OCI-LY1 (cell line): ENCODE results near the gene ARMC7.

ENCODE experiments used
- H2AFZ ChIP-seq: fragments of 200-600 bp; sonication (generic), shearing (Covaris generic); 2 replicates; pipeline ENCODE4 v1.6.0; 2014; ENCODE audit warnings: antibody characterized with exemption, mild to moderate bottlenecking, low read length
- H3F3A ChIP-seq: fragments of 200-600 bp; sonication (generic), shearing (Covaris generic); 2 replicates; pipeline ENCODE4 v1.6.0; 2014; ENCODE audit warnings: mild to moderate bottlenecking, antibody characterized with exemption, low read length, moderate library complexity; ENCODE audit not compliant: insufficient read depth
- H3K27ac ChIP-seq: fragments of 200-600 bp; sonication (generic); 2 replicates; pipeline ENCODE4 v1.5.1; 2014; ENCODE audit warnings: low read length, mixed run types, mild to moderate bottlenecking, low read depth; ENCODE audit not compliant: poor library complexity, severe bottlenecking
- H3K27me3 ChIP-seq: fragments of 200-600 bp; sonication (generic); 2 replicates; pipeline ENCODE4 v1.6.0; 2014; ENCODE audit warnings: antibody characterized with exemption, mild to moderate bottlenecking, low read length, moderate library complexity; ENCODE audit not compliant: insufficient read depth
- H3K36me3 ChIP-seq: fragments of 200-600 bp; sonication (generic); 2 replicates; pipeline ENCODE4 v1.6.1; 2014; ENCODE audit warnings: mild to moderate bottlenecking, antibody characterized with exemption, low read length, moderate library complexity, mixed read lengths; ENCODE audit not compliant: insufficient read depth
- H3K4me1 ChIP-seq: fragments of 200-600 bp; sonication (generic); 2 replicates; pipeline ENCODE4 v1.5.1; 2014; ENCODE audit warnings: mild to moderate bottlenecking, low read length, moderate library complexity; ENCODE audit not compliant: insufficient read depth, severe bottlenecking
- H3K4me2 ChIP-seq: fragments of 200-600 bp; sonication (generic), shearing (Covaris generic); 2 replicates; pipeline ENCODE4 v1.6.1; 2014; ENCODE audit warnings: low read length
- H3K4me3 ChIP-seq: fragments of 200-600 bp; sonication (generic); 2 replicates; pipeline ENCODE4 v1.5.1; 2014; ENCODE audit warnings: low read length, low read depth, mild to moderate bottlenecking, mixed read lengths; ENCODE audit not compliant: poor library complexity, severe bottlenecking
- H3K79me2 ChIP-seq: fragments of 200-600 bp; shearing (Covaris generic); 2 replicates; pipeline ENCODE4 v1.6.1; 2016; ENCODE audit warnings: mixed run types, low read length, mixed read lengths; ENCODE audit not compliant: insufficient read depth
- H3K9ac ChIP-seq: fragments of 200-600 bp; sonication (generic), shearing (Covaris generic); 2 replicates; pipeline ENCODE4 v1.6.1; 2014; ENCODE audit warnings: mild to moderate bottlenecking, low read length, mixed read lengths
- H3K9me2 ChIP-seq: fragments of 200-600 bp; sonication (generic), shearing (Covaris generic); 2 replicates; pipeline ENCODE4 v1.6.1; 2014; ENCODE audit warnings: low read depth, mild to moderate bottlenecking, low read length, mixed read lengths
- H3K9me3 ChIP-seq: fragments of 200-600 bp; shearing (Covaris generic); 2 replicates; pipeline ENCODE4 v1.6.1; 2014; ENCODE audit warnings: low read length, mixed read lengths
- H4K20me1 ChIP-seq: fragments of 200-600 bp; sonication (generic), shearing (Covaris generic); 2 replicates; pipeline ENCODE4 v1.6.0; 2016; ENCODE audit warnings: mild to moderate bottlenecking, low read length; ENCODE audit not compliant: insufficient read depth
- CTCF ChIP-seq: fragments of 200-600 bp; sonication (generic), shearing (Covaris generic); IDR thresholded peaks from 2 replicates; pipeline ENCODE4 v1.5.1; 2017; ENCODE audit warnings: mild to moderate bottlenecking, antibody characterized with exemption, low read length, moderate library complexity, mixed read lengths
- EZH2 ChIP-seq: fragments of 200-600 bp; sonication (generic), shearing (Covaris generic); IDR thresholded peaks from 2 replicates; pipeline ENCODE4 v1.8.0; 2017; ENCODE audit warnings: borderline replicate concordance, mixed run types, mild to moderate bottlenecking, antibody characterized with exemption, low read length, moderate library complexity, mixed read lengths

ARMC7 gene

GRCh38 chr17:75077496-75078283 lies 32.1 kb upstream of the ARMC7 start:
- H3K9me3 ChIP-seq, result no peaks in the 10 kb centered on the region
- no peaks in the 10 kb centered on the region for H3K79me2 ChIP-seq
- H3K4me1 ChIP-seq, result peaks cover 13% of the 10 kb centered on the region
- no peaks in the 10 kb centered on the region for H3F3A ChIP-seq
- peak overlapping the region; percentile 53 for H3K4me3 ChIP-seq
- H3K9me2 ChIP-seq, result no peaks in the 10 kb centered on the region
- H3K27ac ChIP-seq, result no peak overlapping the region
- no peaks in the 10 kb centered on the region for H4K20me1 ChIP-seq
- no peaks in the 10 kb centered on the region for H3K36me3 ChIP-seq
- no peak overlapping the region for H2AFZ ChIP-seq
- TF ChIP-seq EZH2 (no peak), CTCF (peak; percentile 38; the same call in 1 of the 2 replicates)
- peaks cover 16% of the 10 kb centered on the region; the same call in 1 of the 2 replicates for H3K27me3 ChIP-seq
- peak overlapping the region; percentile 76 for H3K4me2 ChIP-seq
- H3K9ac ChIP-seq, result peak overlapping the region; percentile 57; the same call in 1 of the 2 replicates

GRCh38 chr17:75078284-75079022 lies 31.3 kb upstream of the ARMC7 start:
- peaks cover 17% of the 10 kb centered on the region; the same call in 1 of the 2 replicates for H3K27me3 ChIP-seq
- no peak overlapping the region; the same call in 1 of the 2 replicates for H3K9ac ChIP-seq
- H3F3A ChIP-seq, result no peaks in the 10 kb centered on the region
- H3K27ac ChIP-seq, result no peak overlapping the region
- peaks cover 13% of the 10 kb centered on the region for H3K4me1 ChIP-seq
- no peak for TF ChIP-seq EZH2
- TF ChIP-seq CTCF, result no peak
- no peaks in the 10 kb centered on the region for H3K9me3 ChIP-seq
- H3K36me3 ChIP-seq, result no peaks in the 10 kb centered on the region
- H3K4me2 ChIP-seq, result peak overlapping the region; percentile 76; the same call in 1 of the 2 replicates
- no peaks in the 10 kb centered on the region for H3K9me2 ChIP-seq
- no peaks in the 10 kb centered on the region for H3K79me2 ChIP-seq
- no peak overlapping the region for H2AFZ ChIP-seq
- peak overlapping the region; percentile 53 for H3K4me3 ChIP-seq
- no peaks in the 10 kb centered on the region for H4K20me1 ChIP-seq

- Histone ChIP-seq H3K4me2 (no peak overlapping the region), H3K9me2 (no peaks in the 10 kb centered on the region), H3K9ac (no peak overlapping the region), H3K4me1 (peaks cover 16% of the 10 kb centered on the region), H4K20me1 (no peaks in the 10 kb centered on the region), H3K27me3 (peaks cover 16% of the 10 kb centered on the region; the same call in 1 of the 2 replicates), H3K36me3 (no peaks in the 10 kb centered on the region), H3K79me2 (no peaks in the 10 kb centered on the region), H3K27ac (no peak overlapping the region), H3K4me3 (no peak overlapping the region), H3K9me3 (no peaks in the 10 kb centered on the region), H2AFZ (no peak overlapping the region), H3F3A (no peaks in the 10 kb centered on the region)
- no peak for TF ChIP-seq EZH2
- no peak for TF ChIP-seq CTCF
Measured at GRCh38 chr17:75079023-75079373, 30.8 kb upstream of the ARMC7 start.
